Fibroblast of skin of abdomen (primary cell): ENCODE results near the gene ZNF483. TPM values are rescaled to one million over a fixed set of nuclear protein-coding genes. Genes with fewer than 3 reads are reported as not detected.
"Not testable (repeated sequence)": the region's sequence is repeated elsewhere in the genome, so short reads cannot be mapped to it uniquely, and the experiment has no call there.

Experiments
- DNase-seq: peaks from one replicate; pipeline ENCODE4 v3.0.0-alpha.2; 2013
- polyA plus RNA-seq, 2 experiments: library from polyadenylated mRNA; unstranded; fragments of 120-200 nt; gene quantifications; one replicate each; pipeline ENCODE4 v1.2.1, GENCODE V29; 2013; ENCODE audit not compliant: insufficient read length in 2 of 2

The ZNF483 gene
- 0.26 TPM for polyA plus RNA-seq (2013, experiment 1 of 2; ENCODE audit: insufficient read length)
- 0.19 TPM for polyA plus RNA-seq (2013, experiment 2 of 2; ENCODE audit: insufficient read length)

- peak; percentile 70 for DNase-seq
Measured at GRCh38 chr9:111525056-111525977, at the start of gene ZNF483. ZNF483 (plus strand) TSS chr9:111525179; CDS start chr9:111527396, 2,217 bp downstream.

GRCh38 chr9:111475195-111475594, 49.8 kb upstream of the ZNF483 start:
- DNase-seq, result no peak

GRCh38 chr9:111477677-111478076, 47.3 kb upstream of the ZNF483 start:
- no peak for DNase-seq

- peak; percentile 12 for DNase-seq
Measured at GRCh38 chr9:111481885-111482636, 42.9 kb upstream of the ZNF483 start.

GRCh38 chr9:111482694-111483438, 42.1 kb upstream of the ZNF483 start:
- DNase-seq, result peak; percentile 61

DNA sequence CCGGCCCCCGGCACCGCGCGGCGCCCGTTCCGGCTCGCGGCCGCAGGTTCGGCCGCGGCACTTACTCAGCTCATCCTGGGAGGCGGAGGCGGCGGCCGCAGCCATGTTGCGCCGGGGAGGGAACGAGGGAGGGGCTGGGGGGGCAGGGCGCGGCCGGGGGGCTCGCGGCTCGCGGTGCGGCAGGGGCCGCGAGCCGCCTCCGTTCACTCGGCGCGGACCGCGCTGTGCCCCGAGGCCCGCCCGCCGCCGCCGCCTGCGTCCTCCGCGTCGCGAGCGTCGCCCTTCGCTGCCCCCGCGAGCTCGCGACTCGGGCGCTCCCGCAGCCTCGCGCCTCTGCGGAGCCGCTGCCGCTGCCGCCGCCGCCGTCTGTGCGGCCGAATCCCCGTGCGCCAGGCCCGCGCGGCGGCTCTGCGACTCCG, 41.5 kb upstream of the ZNF483 start:
- DNase-seq, result peak; percentile 62

DNA sequence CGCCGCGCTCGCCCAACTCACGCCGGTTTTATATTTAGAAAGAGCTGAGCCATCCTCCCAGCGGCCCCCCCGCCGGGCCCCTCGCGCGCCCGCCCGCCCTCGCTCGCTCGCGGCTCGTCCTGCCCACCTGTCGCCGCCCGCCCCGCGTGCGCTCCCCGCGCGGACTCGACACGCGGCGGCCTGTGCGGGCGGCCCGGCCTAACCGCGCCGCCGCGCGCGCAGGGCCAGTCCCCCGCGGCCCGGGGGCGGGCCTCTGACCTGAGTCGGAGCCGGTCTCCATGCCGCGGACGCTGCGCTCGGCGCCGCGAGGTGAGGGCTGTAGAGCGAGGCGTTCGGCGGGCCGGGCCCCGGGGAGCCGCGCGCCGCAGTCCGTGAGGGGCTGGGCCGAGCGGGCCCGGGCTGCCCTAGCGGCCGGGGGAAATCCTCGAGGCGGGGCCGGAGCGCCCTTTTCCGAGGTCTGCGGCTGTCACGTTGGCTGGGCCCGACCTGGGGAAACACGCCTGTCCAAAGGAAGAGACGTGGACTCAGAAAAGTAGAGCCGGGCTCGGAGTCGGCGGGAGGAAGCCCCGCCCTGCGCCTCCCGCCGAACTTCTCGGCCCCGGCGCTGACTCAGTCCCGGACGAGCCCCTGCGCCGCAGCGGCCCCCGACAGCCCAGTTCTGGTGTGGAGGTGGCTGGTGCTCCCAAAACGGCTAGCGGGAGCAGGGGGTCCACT, 41.0 kb upstream of the ZNF483 start, which contains the start of gene ECPAS:
TSS of gene ECPAS (minus strand) at position 526 of the 714 bp plus-strand sequence. CDS start 11,465 bp downstream, outside the sequence.
- peak; percentile 78 for DNase-seq

GRCh38 chr9:111484572-111484894, 40.4 kb upstream of the ZNF483 start:
- no peak for DNase-seq

GRCh38 chr9:111497196-111497595, 27.8 kb upstream of the ZNF483 start:
- not testable (repeated sequence) for DNase-seq

GRCh38 chr9:111501005-111501562, 23.9 kb upstream of the ZNF483 start:
- DNase-seq, result no peak

DNA sequence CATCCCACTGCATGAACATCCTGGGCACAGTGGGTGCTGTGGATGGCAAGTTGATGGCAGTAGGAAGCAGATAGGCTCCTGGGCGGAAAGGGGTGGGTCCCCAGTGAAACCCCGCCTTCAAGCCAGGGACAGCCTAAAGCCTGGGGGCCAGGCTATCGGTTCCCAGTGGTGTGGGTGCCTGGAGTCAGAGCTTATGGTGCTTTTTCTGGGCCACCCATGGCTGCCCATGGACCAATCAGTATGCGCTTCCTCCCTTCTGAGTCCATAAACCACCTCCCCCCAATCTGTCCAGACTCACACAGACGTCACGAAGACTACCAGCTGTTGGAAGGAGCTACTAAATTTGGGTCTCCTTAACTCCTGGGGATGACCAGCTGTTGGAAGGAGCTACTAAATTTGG, 23.3 kb upstream of the ZNF483 start:
- no peak for DNase-seq

- no peak for DNase-seq
Measured at GRCh38 chr9:111502506-111502905, 22.5 kb upstream of the ZNF483 start.

- DNase-seq, result not testable (repeated sequence)
Measured at GRCh38 chr9:111511581-111511980, 13.4 kb upstream of the ZNF483 start.

- no peak for DNase-seq
Measured at GRCh38 chr9:111514967-111515366, 10.0 kb upstream of the ZNF483 start.

- peak; percentile 5 for DNase-seq
Measured at GRCh38 chr9:111516061-111516465, 8.9 kb upstream of the ZNF483 start.

- DNase-seq, result no peak
Measured at GRCh38 chr9:111524731-111525055, 286 bp upstream of the ZNF483 start.

DNA sequence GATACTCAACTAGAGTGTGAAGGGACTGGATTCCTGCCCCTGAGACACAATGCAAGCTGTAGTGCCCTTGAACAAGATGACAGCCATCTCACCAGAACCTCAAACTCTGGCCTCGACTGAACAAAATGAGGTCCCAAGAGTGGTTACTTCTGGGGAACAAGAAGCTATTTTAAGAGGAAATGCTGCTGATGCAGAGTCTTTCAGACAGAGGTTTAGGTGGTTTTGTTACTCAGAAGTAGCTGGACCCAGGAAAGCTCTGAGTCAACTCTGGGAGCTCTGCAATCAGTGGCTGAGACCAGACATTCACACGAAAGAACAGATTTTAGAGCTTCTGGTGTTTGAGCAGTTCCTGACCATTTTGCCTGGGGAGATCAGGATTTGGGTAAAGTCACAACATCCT, 2.4 kb downstream of the ZNF483 start:
- no peak for DNase-seq

- no peak for DNase-seq
Measured at GRCh38 chr9:111529787-111530186, 4.8 kb downstream of the ZNF483 start.

DNA sequence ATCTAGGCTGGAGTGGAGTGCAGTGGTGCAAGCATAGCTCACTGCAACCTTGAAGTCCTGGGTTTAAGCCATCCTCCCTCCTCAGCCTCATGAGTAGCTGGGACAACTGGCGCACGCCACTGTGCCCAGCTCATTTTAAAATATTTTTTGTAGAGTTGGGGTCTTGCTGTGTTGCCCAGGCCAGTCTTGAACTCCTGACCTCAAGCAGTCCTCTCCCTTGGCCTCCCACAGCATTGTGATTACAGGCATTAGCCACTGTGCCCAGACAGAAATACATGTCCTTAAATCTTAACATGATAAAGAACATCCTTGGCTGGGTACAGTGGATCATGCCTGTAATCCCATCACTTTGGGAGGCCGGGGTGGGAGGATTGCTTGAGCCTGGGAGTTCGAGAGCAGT, 6.7 kb downstream of the ZNF483 start:
- DNase-seq, result no peak

DNA sequence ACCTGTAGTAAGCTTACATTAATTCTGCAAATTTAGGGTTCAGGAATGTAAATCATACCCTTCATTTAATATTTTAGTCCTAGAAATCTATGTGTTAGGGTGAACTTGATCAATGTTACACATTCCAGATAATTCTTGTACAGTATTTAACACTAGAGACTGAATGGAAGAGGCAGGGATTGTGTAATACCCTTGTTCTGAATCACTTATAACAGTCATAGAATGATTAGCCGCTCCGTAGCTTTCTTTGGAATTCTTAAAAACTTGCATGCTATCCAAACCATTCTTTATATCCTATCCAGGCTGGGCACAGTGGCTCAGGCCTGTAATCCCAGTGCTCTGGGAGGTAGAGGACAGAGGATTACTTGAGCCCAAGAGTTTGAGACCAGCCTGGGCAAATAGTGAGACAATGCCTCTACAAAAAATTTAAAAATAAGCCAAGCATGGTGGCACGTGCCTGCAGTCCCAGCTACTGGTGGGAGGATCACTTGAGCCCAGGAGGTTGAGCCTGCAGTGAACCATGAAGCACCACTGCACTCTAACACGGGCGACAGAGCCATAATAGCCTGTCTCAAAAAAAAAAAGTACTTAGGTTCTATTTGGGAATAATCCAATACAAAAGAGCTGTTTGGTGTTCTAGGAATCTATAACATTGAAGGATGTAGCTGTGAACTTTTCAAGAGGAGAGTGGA, 8.3 kb downstream of the ZNF483 start:
- peak; percentile 1 for DNase-seq
